Heart right ventricle (tissue), 16 donors: ENCODE data around the gene SPINK2. TPM values are rescaled to one million over a fixed set of nuclear protein-coding genes. Genes with fewer than 3 reads are reported as not detected.
A peak's percentile ranks its signal among the peaks of the same experiment; 100 is the strongest.

Experiments used
- ATAC-seq, 8 donors: fragments of 200-7000 bp; cut with Tn5 transposase; one replicate each; pipeline ENCODE4 v1.9.1; 2020; ENCODE audit warnings: mild to moderate bottlenecking in 8 of 8, moderate library complexity in 8 of 8, moderate number of reproducible peaks in 1 of 8
- DNase-seq, 2 donors: peaks; one replicate each; pipeline ENCODE4 v3.0.0-alpha.2; 2020
- H3K27ac ChIP-seq, 10 donors: fragments of 200-600 bp; sonication (generic) in 2 of 10; one replicate each; pipeline versions ENCODE4 v1.5.0 to v1.8.0; 2020 to 2022; ENCODE audit warnings: mild to moderate bottlenecking in 3 of 10
- H3K27me3 ChIP-seq, 7 donors: fragments of 200-600 bp; one replicate each; pipeline ENCODE4 v1.8.0; 2021 to 2022; ENCODE audit warnings: mild to moderate bottlenecking in 2 of 7
- H3K36me3 ChIP-seq, 9 donors: fragments of 200-600 bp; sonication (generic) in 1 of 9; one replicate each; pipeline versions ENCODE4 v1.5.0 to v1.8.0; 2020 to 2022; ENCODE audit warnings: mild to moderate bottlenecking in 2 of 9
- H3K4me1 ChIP-seq, 9 donors: fragments of 200-600 bp; sonication (generic) in 1 of 9; one replicate each; pipeline versions ENCODE4 v1.5.0 to v1.8.0; 2020 to 2022; ENCODE audit warnings: mild to moderate bottlenecking in 4 of 9
- H3K4me3 ChIP-seq, 10 donors: fragments of 200-600 bp; sonication (generic) in 2 of 10; one replicate each; pipeline versions ENCODE4 v1.5.0 to v1.8.0; 2020 to 2022; ENCODE audit warnings: mild to moderate bottlenecking in 7 of 10, moderate library complexity in 2 of 10
- H3K9me3 ChIP-seq, 11 donors: fragments of 200-600 bp in 10 of 11; sonication (generic) in 2 of 11; one replicate each; pipeline versions ENCODE4 v1.5.0 to v1.8.0; 2013 to 2022; ENCODE audit warnings: mild to moderate bottlenecking in 2 of 11, control low read depth in 1 of 11, moderate library complexity in 1 of 11
- CTCF ChIP-seq, 9 donors: fragments of 200-600 bp; sonication (generic) in 2 of 9; IDR thresholded peaks; one replicate each; pipeline versions ENCODE4 v1.5.0 to v1.8.0; 2021 to 2022; ENCODE audit warnings: antibody characterized with exemption in 9 of 9, mild to moderate bottlenecking in 5 of 9, moderate library complexity in 1 of 9
- WGBS, 2 donors: extraction: QIAGEN DNeasy Blood & Tissue Kit; methylation state at CpG; one replicate each; pipeline ENCODE4 v1.1.7; 2013; ENCODE audit warnings: inconsistent platforms in 1 of 2; 5-methylcytosine and 5-hydroxymethylcytosine counted together
- intact Hi-C, 10 donors: fragments of 100-400 bp; cut with DNase I; formaldehyde crosslinking; loops; one replicate each; pipeline versions ENCODE4 v1.11.1 to v1.14.2; 2022
- polyA plus RNA-seq, 2 donors: library from polyadenylated mRNA; stranded (reverse); fragments of 200-250 nt; gene quantifications; one replicate each; pipeline ENCODE4 v1.2.3, GENCODE V29; 2013
- total RNA-seq, 10 donors: library from RNA; stranded (reverse); fragmentation: NEBNext Ultra II Directional in 3 of 10; extraction: Animal tissue kit (Norgen Biotek cat#: 25700) in 3 of 10; gene quantifications; one replicate each; pipeline versions ENCODE4 v1.2.1 to v1.2.4, GENCODE V29; 2021 to 2023
- donor health status: Arrhythmogenic right ventricular cardiomyopathy.
- donor health status: ischemic (EF 13 %, LVEDD 7.1; RV severe dilation, severe dysfunction).
- donor health status: healthy with polysubstance abuse.
- donor health status: DM: no; HTN: yes; CAD: no.
- donor health status: DM: no; HTN: no; CAD: no.
- donor health status: ischemic (EF 25% LVEDD 6.9; RV normal size, moderate dysfunction).
- donor health status: ischemic (EF 25% LVEDD 5.7; RV mildly dilated, moderate dysfunction).
- donor health status: healthy.
- donor health status: DM: yes; HTN: yes; CAD: no.
- donor health status: Ischemic cardiomyopathy.
- donor health status: ischemic (EF 35%, LVEDD 5.7; RV mildly dilated, moderate dysfunction).
- donor health status: nonischemic (EF 11% LVEDD 7.7; RV severe dilation, severe dysfunction).
- donor health status: DM: yes; HTN: yes; CAD: no.
- donor health status: PGD.
- donor health status: ischemic (EF 29% LVEDD 5.4; RV normal size, mild dysfunction).
- donor health status: nonischemic (EF 23%, LVEDD 6.1; RV moderate dilation, normal function).

Gene SPINK2
- total and polyA plus RNA-seq, 12 donors, result 0.64 to 0.74 TPM; not detected in 10

- peak; percentile 66 to 97 (median 91) for TF ChIP-seq CTCF (IDR thresholded peaks at IDR 0.05)
- Histone ChIP-seq H3K27me3 (no peaks in the 10 kb centered on the region), H3K4me1 (peaks cover 0 to 10% (median 3%) of the 10 kb centered on the region in 9 donors), H3K9me3 (no peaks in the 10 kb centered on the region), H3K4me3 (peak overlapping the region; percentile 33 to 66 (median 64)), H3K36me3 (no peaks in the 10 kb centered on the region), H3K27ac (peak overlapping the region in 9 of 10 donors; percentile 7 to 74 (median 52))
- WGBS, 2 donors, result 8 to 9% methylated on average over 19 of the region's 19 CpGs
- intact Hi-C loops, result loop anchor here (1.0 to 10.0 kb wide), 7 partner anchors 135 to 375 kb away; no protein-coding TSS in a partner anchor
- peak; percentile 95 to 99 (median 97) for ATAC-seq
- peak; percentile 80 to 85 for DNase-seq
Observed at GRCh38 chr4:56799824-56800756, 21.4 kb downstream of the SPINK2 start.

- H3K4me3 ChIP-seq, result peak overlapping the region in 9 of 10 donors; percentile 58 to 66 (median 64)
- H3K36me3 ChIP-seq, result no peaks in the 10 kb centered on the region
- H3K4me1 ChIP-seq, result peaks cover 0 to 9% (median 3%) of the 10 kb centered on the region in 9 donors
- intact Hi-C loops, result loop anchor here in 5 of 10 donors (10.0 kb wide), 4 partner anchors 134 to 374 kb away; no protein-coding TSS in a partner anchor
- DNase-seq (no peak), ATAC-seq (peak in 3 of 8 donors; percentile 8 to 23 (median 20))
- 69 to 77% methylated on average over 11 of the region's 11 CpGs for WGBS, 2 donors
- no peak for TF ChIP-seq CTCF (IDR thresholded peaks at IDR 0.05)
- H3K27ac ChIP-seq, result peak overlapping the region in 6 of 10 donors; percentile 7 to 66 (median 54)
- H3K9me3 ChIP-seq, result no peaks in the 10 kb centered on the region
- H3K27me3 ChIP-seq, result no peaks in the 10 kb centered on the region
Observed at GRCh38 chr4:56799161-56799759, 22.2 kb downstream of the SPINK2 start.

- no peak overlapping the region for H3K4me3 ChIP-seq
- no peaks in the 10 kb centered on the region for H3K9me3 ChIP-seq
- DNase-seq, result no peak
- no peaks in the 10 kb centered on the region for H3K27me3 ChIP-seq
- TF ChIP-seq CTCF (IDR thresholded peaks at IDR 0.05), result no peak
- ATAC-seq, result no peak
- no peaks in the 10 kb centered on the region for H3K36me3 ChIP-seq
- intact Hi-C loops, result loop anchor here in 5 of 10 donors (10.0 kb wide), 4 partner anchors 131 to 371 kb away; no protein-coding TSS in a partner anchor
- H3K4me1 ChIP-seq, result peaks cover 0 to 9% (median 3%) of the 10 kb centered on the region in 9 donors
- H3K27ac ChIP-seq, result no peak overlapping the region
- 85 to 90% methylated on average over 3 of the region's 3 CpGs for WGBS, 2 donors
Observed at GRCh38 chr4:56796211-56796610, 25.3 kb downstream of the SPINK2 start.

- peaks cover 0 to 15% (median 10%) of the 10 kb centered on the region in 9 donors for H3K4me1 ChIP-seq
- DNase-seq (no peak), ATAC-seq (no peak)
- TF ChIP-seq CTCF (IDR thresholded peaks at IDR 0.05), result no peak
- WGBS, 2 donors, result 91 to 96% methylated on average over 4 of the region's 4 CpGs
- no peaks in the 10 kb centered on the region for H3K27me3 ChIP-seq
- H3K36me3 ChIP-seq, result no peaks in the 10 kb centered on the region
- no peak overlapping the region for H3K4me3 ChIP-seq
- no peak overlapping the region for H3K27ac ChIP-seq
- intact Hi-C loops, result loop anchor here in 5 of 10 donors (10.0 kb wide), 4 partner anchors 127 to 367 kb away; no protein-coding TSS in a partner anchor
- H3K9me3 ChIP-seq, result peaks cover 0 to 8% (median 0%) of the 10 kb centered on the region in 11 donors
Observed at GRCh38 chr4:56791316-56791715, 30.2 kb downstream of the SPINK2 start.
